Erythroblast (primary cell): ENCODE data around the gene GLTP.

Source experiments
- DNase-seq, 2 experiments: peaks; one replicate each; lab custom pipeline; 2025; lab: John Stamatoyannopoulos, UW
- GATA1 ChIP-seq: IDR thresholded peaks from 2 replicates; pipeline ENCODE4 v1.6.1; 2011; ENCODE audit warnings: low read depth, mild to moderate bottlenecking, control low read depth, low read length, moderate library complexity
- POLR2A ChIP-seq: IDR thresholded peaks from 2 replicates; pipeline ENCODE4 v1.6.1; 2011; ENCODE audit warnings: mild to moderate bottlenecking, low read length

Gene GLTP

DNA sequence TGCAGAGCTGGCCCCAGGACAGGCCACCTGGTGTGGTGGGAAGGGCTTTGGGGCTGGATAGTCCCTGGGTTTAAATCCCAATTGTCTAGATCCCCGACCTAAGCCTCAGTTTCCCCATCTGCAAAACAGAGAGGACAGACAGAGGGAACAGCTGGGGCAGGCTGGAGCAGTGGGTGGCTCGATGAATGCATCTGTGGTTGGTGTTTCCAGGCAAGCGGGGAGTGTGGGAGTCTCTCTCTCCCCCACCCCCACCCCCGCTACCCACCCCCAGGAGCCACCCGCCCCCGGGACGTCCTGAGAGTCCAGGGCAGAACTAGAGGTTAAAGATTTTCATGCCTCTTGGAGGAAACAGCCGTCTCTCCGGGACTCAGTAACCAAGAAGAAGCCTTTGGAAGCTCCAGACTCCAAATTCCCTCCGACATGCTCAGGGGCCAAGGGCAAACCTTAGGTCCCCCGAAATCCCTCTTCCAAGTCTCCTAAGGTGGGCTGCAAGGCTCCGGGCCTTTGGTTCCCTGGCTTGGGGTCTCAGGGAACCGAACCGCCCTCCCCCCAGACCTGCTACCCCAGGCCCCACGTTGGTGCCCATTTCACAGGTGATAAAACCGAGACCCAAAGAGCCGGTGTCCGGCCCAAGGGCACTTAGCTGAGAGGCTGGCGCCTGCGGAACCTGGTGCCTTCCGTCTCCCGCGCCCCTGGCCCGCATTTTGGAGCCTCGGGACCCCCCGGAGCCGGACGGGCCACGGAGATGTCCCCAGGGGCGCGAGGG lies 47.6 kb downstream of the GLTP start:
- TF ChIP-seq GATA1 (no peak), POLR2A (no peak)
- no peak for DNase-seq

DNA sequence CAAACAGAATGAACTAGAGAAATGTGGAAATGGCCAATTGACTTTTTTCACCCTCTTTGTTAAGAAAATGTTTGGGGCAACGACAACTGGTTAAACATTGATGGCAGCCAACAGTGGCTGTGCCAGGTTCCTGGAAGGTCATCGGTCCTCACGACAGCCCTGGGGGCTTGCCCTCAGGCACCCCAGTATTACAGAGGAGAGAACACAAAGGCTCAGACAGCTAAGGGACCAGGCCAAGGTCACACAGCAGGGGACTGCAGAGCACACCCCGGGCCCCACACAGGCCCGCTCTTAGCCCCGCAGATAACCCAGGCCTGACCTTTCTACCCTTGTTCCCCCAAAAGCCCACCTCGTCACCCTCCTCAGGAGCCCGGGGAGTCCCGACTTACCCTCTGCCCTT lies 48.4 kb downstream of the GLTP start:
- no peak for DNase-seq
- no peak for TF ChIP-seq GATA1
- TF ChIP-seq POLR2A: no peak

DNA sequence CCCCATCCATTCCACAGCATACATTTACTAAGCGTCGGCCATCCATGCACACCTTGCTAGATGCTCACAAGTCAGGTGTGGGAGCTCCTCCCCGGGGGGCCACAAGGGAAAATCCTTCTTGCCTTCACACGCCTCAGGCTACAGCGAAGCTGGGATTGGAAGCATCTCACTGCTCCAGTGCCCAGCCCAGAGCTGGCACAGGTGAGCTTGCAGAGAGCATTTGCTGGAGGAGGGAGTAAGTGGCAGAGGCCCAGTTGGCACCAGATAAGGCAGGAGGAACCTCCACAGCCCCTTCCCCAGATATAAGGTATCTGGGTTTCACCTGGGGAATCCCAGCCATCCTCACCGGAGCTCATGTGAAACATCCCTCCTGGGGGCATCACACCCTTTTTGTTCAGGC lies 49.0 kb downstream of the GLTP start:
- TF ChIP-seq GATA1 (no peak), POLR2A (no peak)
- DNase-seq: no peak

DNA sequence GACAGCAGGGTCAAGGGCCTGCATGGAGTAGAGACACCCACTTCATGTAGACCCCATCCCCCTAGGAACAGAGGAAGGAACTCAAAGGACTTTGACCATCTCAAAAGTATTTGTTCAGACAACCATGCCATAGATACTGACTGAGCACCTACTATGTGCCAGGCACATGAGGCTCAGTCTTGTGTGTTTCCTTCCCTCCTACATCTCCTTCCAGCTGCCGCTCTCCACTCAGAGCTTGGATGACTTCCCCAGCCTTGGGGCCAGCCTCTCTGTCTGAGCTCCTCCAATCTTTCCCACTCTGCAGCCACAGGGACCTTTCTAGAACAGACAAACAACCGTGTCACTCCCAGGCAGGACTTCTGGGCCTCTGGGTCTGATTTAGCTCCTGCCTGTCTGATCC lies 49.6 kb downstream of the GLTP start:
- no peak for DNase-seq
- TF ChIP-seq POLR2A (no peak), GATA1 (no peak)

DNA sequence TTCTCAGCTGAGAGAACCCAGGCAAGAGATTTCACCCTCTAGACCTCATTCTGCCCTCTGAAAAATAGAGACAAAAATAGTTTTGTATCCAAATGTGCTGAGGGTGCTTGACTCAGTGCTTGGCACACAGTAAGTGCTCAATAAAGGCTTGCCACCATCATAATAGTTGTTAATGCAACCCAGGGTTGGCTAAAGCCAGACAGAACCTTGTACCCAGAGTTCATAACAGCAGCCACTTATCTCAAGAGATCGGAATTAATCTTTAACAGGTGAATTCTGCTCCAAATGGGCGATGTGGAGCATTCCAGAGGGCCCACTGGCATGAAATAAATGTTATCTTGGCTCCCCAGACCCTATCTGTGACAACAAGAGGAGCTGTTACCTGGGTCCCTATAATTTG lies 50.1 kb downstream of the GLTP start:
- DNase-seq: no peak

DNA sequence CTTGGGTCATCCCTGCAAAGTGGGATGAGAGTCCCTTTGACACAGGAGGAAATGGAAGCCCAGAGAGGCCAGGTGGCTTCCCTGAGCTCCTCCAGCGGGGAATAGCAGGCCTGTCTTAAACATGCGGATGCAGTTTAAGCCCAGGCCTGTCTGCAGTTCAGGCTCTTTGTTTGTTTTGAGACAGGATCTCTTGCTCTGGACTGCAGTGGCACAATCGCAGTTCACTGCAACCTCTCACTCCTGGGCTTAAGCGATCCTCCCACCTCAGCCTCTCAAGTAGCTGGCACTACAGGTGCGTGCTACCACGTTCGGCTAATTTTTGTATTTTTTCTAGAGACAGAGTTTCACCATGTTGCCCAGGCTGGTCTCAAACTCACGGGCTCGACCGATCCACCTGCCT lies 50.7 kb downstream of the GLTP start:
- TF ChIP-seq GATA1 (no peak), POLR2A (no peak)
- no peak for DNase-seq

More for the DNA sequence above, 50.1 kb downstream of the GLTP start:
- TF ChIP-seq POLR2A (no peak), GATA1 (no peak)

DNA sequence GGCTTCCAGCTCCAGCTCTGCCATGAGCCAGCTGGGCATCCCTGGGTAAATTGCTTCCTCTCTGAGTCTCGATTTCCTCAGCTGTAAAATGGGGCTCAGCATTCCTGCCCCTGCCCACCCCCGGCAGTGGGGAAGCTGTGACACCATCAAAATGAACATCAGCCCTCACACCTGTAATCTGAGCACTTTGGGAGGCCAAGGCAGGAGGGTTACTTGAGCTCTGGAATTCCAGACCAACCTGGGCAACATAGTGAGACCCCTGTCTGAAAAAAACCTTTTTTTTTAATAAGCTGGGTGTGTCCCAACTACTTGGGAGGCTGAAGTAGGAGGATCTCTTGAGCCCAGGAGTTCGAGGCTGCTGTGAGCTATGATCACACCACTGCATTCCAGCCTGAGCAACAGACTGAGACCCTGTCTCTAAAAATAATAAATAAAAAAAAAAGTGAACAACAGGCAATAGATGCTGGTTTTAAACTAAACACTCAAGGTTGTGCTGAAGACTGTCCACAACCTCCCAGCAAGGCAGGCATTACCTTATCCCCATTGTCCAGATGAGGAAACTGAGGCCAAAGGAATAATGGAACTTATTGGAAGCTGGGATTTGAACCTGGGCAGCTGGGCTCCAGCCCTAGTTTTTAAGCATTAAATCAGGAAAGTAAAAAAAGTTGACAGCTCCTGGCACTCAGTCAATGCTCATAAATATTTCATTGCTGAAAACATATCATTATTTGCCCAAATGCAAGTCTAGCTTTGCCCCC lies 51.4 kb downstream of the GLTP start:
- DNase-seq: no peak
- TF ChIP-seq POLR2A (no peak), GATA1 (no peak)

DNA sequence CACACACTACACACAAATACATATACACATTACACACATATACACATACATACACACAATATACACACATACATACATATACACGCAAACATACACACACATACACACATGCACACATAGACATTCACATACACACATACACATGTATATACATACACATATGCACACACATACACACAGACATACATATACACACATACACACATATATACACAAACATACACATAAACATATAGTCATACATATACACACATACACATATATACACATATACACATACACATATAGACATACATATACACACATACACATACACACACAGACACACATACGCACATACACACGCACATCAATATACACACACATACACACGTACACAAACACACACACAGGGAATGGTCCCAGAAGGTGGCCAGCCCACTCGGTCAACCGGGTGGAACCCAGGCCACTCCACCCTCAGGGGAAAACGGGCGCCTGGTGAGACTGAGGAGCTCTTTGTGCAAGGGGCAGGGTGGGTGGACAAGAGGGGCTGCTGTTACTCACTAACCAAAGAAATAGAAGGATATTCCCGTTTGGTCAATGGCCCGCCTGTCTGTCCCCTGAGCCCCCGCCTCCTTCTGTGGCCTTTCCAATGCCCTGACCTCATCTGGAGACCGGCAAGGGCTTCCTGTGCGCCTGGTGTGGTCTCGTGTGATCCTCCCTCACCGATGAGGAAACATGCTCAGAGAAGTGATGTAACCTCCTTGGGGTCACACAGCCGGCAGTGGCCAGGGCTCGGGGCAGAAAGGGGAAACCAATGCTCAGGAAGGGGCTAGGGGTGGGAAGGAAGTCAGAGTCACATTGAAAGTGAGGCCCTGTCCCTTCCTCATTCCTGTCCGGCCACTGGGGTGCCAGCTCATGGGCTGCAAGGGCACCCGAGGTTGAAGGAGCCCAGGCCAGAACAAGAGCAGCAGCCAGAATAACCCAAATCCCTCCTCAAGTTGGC lies 52.5 kb downstream of the GLTP start:
- no peak for DNase-seq
- no peak for TF ChIP-seq POLR2A
- no peak for TF ChIP-seq GATA1

DNA sequence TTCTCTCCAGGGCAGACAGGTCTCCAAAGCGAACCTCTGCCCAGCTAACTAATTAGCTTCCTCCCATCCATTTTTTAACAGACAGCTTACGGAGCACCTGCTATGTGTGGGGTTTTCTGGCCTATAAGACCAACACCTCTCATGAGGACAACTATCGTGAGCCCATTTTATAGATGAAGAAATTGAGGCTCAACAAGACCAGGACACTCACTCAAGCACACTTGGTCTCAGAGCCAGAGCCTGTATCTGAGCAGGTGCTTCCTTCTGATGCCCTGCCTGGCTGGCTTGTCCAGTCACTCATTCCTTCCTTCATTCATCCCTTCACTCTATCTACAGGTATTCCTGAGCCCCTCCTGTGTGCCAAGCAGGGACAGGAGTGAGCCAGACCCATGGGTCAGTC lies 53.3 kb downstream of the GLTP start:
- DNase-seq: no peak
- no peak for TF ChIP-seq GATA1
- TF ChIP-seq POLR2A: no peak

DNA sequence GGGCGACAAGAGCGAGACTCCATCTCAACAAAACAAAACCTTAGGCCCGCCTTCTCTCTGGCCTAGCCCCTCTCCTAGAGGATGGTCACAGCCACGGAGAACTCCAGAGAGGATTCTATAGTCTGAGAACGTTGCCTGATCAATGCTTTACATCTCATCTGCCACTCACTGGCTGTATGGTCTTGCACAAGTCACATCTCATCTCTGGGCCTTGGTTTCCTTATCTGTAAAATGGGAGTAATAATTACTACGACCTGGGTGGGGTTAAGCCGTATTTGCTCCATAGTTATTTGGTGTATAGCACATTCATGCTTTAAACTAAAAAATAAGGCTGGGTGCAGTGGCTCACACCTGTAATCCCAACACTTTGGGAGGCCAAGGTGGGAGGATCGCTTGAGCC lies 55.6 kb downstream of the GLTP start:
- DNase-seq: no peak
- TF ChIP-seq POLR2A (no peak), GATA1 (no peak)

DNA sequence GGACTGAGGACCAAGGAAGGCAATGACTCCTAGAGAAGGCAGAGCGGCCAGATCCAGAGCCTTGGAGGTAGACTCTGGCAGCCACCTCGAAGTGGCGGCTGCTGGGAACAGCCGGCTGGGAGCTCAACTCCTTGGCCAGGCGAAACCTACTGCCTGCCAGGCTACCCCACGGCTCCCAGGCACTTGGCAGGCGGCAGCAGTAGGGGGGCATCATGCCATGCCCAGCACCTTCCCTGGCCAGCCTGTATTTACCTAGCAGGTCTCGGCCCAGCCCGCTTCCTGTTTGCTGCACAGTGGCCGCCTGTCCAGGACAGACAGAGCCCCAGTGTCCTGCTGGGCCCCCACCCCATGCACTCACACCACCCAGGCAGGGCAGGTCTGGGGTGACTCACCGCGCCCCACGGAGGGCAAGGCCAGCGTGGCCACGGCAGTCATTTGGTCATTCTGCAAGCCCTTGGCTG lies 57.4 kb downstream of the GLTP start:
- no peak for DNase-seq
- no peak for TF ChIP-seq GATA1
- no peak for TF ChIP-seq POLR2A

DNA sequence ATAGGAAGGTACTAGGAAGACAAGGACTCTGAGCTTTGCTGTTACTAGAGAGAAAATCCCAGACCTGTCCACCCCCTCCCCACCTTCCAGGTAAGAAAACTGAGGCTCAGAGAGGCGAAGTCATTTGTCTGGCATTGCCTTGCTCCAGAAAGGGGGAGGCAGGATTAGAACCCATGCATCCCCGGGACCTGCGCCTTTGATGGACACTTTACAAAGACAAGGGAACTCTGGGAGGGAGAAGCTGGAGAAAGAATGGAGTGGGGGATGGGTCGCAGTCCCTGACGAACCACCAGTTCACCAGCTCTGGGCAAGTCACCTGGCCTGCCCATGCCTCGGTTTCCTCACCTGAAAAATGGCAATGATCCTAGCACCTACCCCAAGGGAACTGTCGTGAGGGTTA lies 57.9 kb downstream of the GLTP start:
- TF ChIP-seq POLR2A: no peak
- TF ChIP-seq GATA1: no peak
- no peak for DNase-seq

DNA sequence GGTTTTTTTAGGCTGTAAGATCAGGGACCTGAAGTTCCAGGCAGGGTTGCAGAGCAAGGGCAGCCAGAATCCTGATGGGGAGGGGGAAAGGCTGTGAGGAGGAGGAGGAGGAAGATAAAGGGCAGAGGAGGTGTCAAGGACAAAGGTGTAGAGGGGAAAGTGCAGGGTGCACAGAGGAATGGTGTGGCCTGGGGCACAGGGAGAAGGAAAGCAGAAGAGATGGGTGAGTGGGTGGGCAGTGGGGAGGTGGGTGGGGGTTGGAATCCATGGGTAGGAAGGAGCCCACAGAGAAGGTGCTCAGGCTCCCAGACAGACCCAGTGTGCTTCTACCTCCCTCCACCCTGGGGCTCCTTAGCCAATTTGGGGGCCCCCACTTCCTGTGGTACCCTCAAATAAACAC lies 58.4 kb downstream of the GLTP start:
- TF ChIP-seq GATA1 (no peak), POLR2A (no peak)

More for the DNA sequence above, 58.4 kb downstream of the GLTP start:
- no peak for DNase-seq
